ENCODE results near the gene AATK. TPM values are rescaled to one million over a fixed set of nuclear protein-coding genes. Genes with fewer than 3 reads are reported as not detected.

The AATK gene
- total RNA-seq, 1 donor from 2014 or later = 0.89 TPM

- Mint-ChIP-seq H3K36me3 (ENCODE audit: low read depth) (no peaks in the 10 kb centered on the region), H3K4me3 (ENCODE audit: low read depth) (no peak overlapping the region), H3K27ac (no peak overlapping the region), H3K4me1 (ENCODE audit: low read depth) (no peaks in the 10 kb centered on the region), H3K9me3 (no peaks in the 10 kb centered on the region), H3K27me3 (ENCODE audit: low read depth) (no peaks in the 10 kb centered on the region)
- intact Hi-C loops (cut with micrococcal nuclease) = no loop called here
- no peak for DNase-seq (ENCODE audit: low spot score)
These were observed 95.3 kb downstream of the AATK start for GRCh38 chr17:81070541-81071246.

GRCh38 chr17:81069135-81069645 lies 96.8 kb downstream of the AATK start:
- no peaks in the 10 kb centered on the region for H3K36me3 Mint-ChIP-seq (ENCODE audit: low read depth)
- intact Hi-C loops (cut with micrococcal nuclease) = no loop called here
- no peaks in the 10 kb centered on the region for H3K9me3 Mint-ChIP-seq
- no peaks in the 10 kb centered on the region for H3K27me3 Mint-ChIP-seq (ENCODE audit: low read depth)
- no peak for DNase-seq (ENCODE audit: low spot score)
- H3K27ac Mint-ChIP-seq = no peak overlapping the region
- H3K4me1 Mint-ChIP-seq (ENCODE audit: low read depth) = no peaks in the 10 kb centered on the region
- no peak overlapping the region for H3K4me3 Mint-ChIP-seq (ENCODE audit: low read depth)

- Mint-ChIP-seq H3K9me3 (no peaks in the 10 kb centered on the region), H3K36me3 (ENCODE audit: low read depth) (no peaks in the 10 kb centered on the region), H3K27me3 (ENCODE audit: low read depth) (no peaks in the 10 kb centered on the region), H3K27ac (no peak overlapping the region), H3K4me3 (ENCODE audit: low read depth) (no peak overlapping the region), H3K4me1 (ENCODE audit: low read depth) (no peaks in the 10 kb centered on the region)
- no peak for DNase-seq (ENCODE audit: low spot score)
- intact Hi-C loops (cut with micrococcal nuclease) = no loop called here
These were observed 97.4 kb downstream of the AATK start for GRCh38 chr17:81068411-81069134.

- H3K36me3 Mint-ChIP-seq (ENCODE audit: low read depth) = no peaks in the 10 kb centered on the region
- H3K27me3 Mint-ChIP-seq (ENCODE audit: low read depth) = no peaks in the 10 kb centered on the region
- DNase-seq (ENCODE audit: low spot score) = no peak
- intact Hi-C loops (cut with micrococcal nuclease) = no loop called here
- no peaks in the 10 kb centered on the region for H3K9me3 Mint-ChIP-seq
- no peak overlapping the region for H3K4me3 Mint-ChIP-seq (ENCODE audit: low read depth)
- H3K4me1 Mint-ChIP-seq (ENCODE audit: low read depth) = no peaks in the 10 kb centered on the region
- H3K27ac Mint-ChIP-seq = no peak overlapping the region
These were observed 98.6 kb downstream of the AATK start for GRCh38 chr17:81067391-81067811.

Other genes with a start within 250 kb of the AATK start
- gene CHMP6, start 174.4 kb downstream of the AATK start, total RNA-seq = 29.5 and 36.9 TPM in 2 replicates
- gene BAIAP2, start 131.1 kb downstream of the AATK start, total RNA-seq = 5.3 TPM in 2 replicates
- not detected in 2 replicates for gene PVALEF, start 714 bp downstream of the AATK start, total RNA-seq
- 14.0 and 14.8 TPM in 2 replicates for gene CEP131, start 56.7 kb upstream of the AATK start, total RNA-seq
- 33.4 and 39.1 TPM in 2 replicates for gene TEPSIN, start 72.8 kb upstream of the AATK start, total RNA-seq
- 57.7 and 58.1 TPM in 2 replicates for gene NDUFAF8, start 73.1 kb upstream of the AATK start, total RNA-seq
- 102 and 116 TPM in 2 replicates for gene SLC38A10, start 129.1 kb upstream of the AATK start, total RNA-seq
- gene BAHCC1, start 229.2 kb upstream of the AATK start, total RNA-seq = 0.90 and 0.91 TPM in 2 replicates

Data from activated T-helper 2 cell treated with anti-CD3 and anti-CD28 coated beads, Interferon-gamma antibody, Interleukin-2, Interleukin-4, amounts not matched to agents 10 μg/mL and 5 μg/mL and 100 μg/mL, durations not matched to agents 14 hours and 24 hours and 36 hours (primary cell).